DND-41 (cell line): ENCODE data around the gene FBXO11.

Experiments
- ATAC-seq: fragments of 200-7000 bp; cut with Tn5 transposase; 3 replicates; pipeline ENCODE4 v1.9.1; 2021; ENCODE audit warnings: low read depth; ENCODE audit not compliant: insufficient read depth
- DNase-seq: peaks from one replicate; pipeline ENCODE4 v3.0.0-alpha.2; 2020
- H2AFZ ChIP-seq: 2 replicates; pipeline ENCODE4 v1.6.0; 2012; ENCODE audit warnings: low read depth, low read length
- H3K27ac ChIP-seq: 2 replicates; pipeline ENCODE4 v1.5.1; 2012; ENCODE audit warnings: low read length, inconsistent platforms
- H3K27me3 ChIP-seq: fragments of 200-600 bp; sonication (generic); 2 replicates; pipeline ENCODE4 v1.6.0; 2012; ENCODE audit warnings: low read length, mild to moderate bottlenecking, inconsistent platforms; ENCODE audit not compliant: insufficient read depth, poor library complexity
- H3K36me3 ChIP-seq: 2 replicates; pipeline ENCODE4 v1.5.1; 2012; ENCODE audit warnings: low read length, inconsistent platforms; ENCODE audit not compliant: insufficient read depth
- H3K4me1 ChIP-seq: 2 replicates; pipeline ENCODE4 v1.5.1; 2012; ENCODE audit warnings: mild to moderate bottlenecking, low read length; ENCODE audit not compliant: insufficient read depth
- H3K4me2 ChIP-seq: 2 replicates; pipeline ENCODE4 v1.6.0; 2012; ENCODE audit warnings: mild to moderate bottlenecking, moderate library complexity, low read length, inconsistent platforms; ENCODE audit not compliant: insufficient read depth
- H3K4me3 ChIP-seq, 2 experiments: fragments of 200-600 bp in 1 of 2; shearing (Covaris generic) in 1 of 2; 2 replicates each; pipeline ENCODE4 v1.5.1; 2012 to 2016; ENCODE audit warnings: inconsistent platforms in 2 of 2, low read length in 2 of 2, mild to moderate bottlenecking in 2 of 2, low read depth in 1 of 2, moderate library complexity in 1 of 2
- H3K79me2 ChIP-seq: 2 replicates; pipeline ENCODE4 v1.6.0; 2012; ENCODE audit warnings: low read length, inconsistent platforms; ENCODE audit not compliant: insufficient read depth
- H3K9ac ChIP-seq: 2 replicates; pipeline ENCODE4 v1.6.0; 2012; ENCODE audit warnings: low read depth, mild to moderate bottlenecking, inconsistent platforms, low read length, moderate library complexity
- H3K9me3 ChIP-seq: 2 replicates; pipeline ENCODE4 v1.5.1; 2012; ENCODE audit warnings: low read length, moderate library complexity, mild to moderate bottlenecking, inconsistent platforms; ENCODE audit not compliant: insufficient read depth, severe bottlenecking
- H4K20me1 ChIP-seq: 2 replicates; pipeline ENCODE4 v1.6.0; 2012; ENCODE audit warnings: low read length; ENCODE audit not compliant: insufficient read depth
- CTCF ChIP-seq: IDR thresholded peaks from 2 replicates; pipeline ENCODE4 v1.5.1; 2012; ENCODE audit warnings: borderline replicate concordance, low read length, moderate library complexity, mild to moderate bottlenecking; ENCODE audit not compliant: poor library complexity, severe bottlenecking; ENCODE audit errors: extremely low read depth
- EZH2 ChIP-seq: IDR thresholded peaks from 3 replicates; pipeline ENCODE4 v1.6.1; 2012; ENCODE audit warnings: borderline replicate concordance, low read depth, mild to moderate bottlenecking, moderate library complexity, low read length, inconsistent platforms; ENCODE audit not compliant: severe bottlenecking

Gene FBXO11

DNA sequence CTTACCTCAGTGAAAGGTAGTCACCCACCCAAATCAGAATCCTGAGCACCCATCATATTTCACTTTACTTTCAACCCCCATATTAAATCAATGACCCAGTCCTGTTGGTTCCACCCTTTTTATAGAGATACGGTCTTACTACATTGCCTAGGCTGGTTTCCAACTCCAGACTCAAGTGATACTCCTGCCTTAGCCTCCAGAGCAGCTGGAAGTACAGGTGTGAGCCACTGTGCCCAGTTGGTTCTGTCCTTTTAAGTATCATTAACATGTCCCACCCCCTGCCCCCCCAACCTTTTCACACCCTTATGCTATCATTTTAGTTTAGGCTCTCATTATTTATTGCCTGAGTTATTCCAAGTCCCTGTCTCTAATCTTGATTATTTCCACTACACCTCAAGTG lies 94.6 kb downstream of the FBXO11 start:
- peak; percentile 32; the same call in 2 of the 3 replicates for ATAC-seq
- no peaks in the 10 kb centered on the region for H3K27me3 ChIP-seq
- H3K9ac ChIP-seq: no peak overlapping the region
- H3K4me1 ChIP-seq: no peaks in the 10 kb centered on the region
- peaks cover 84% of the 10 kb centered on the region for H3K36me3 ChIP-seq
- no peak for TF ChIP-seq CTCF
- TF ChIP-seq EZH2: no peak
- no peak overlapping the region for H3K4me3 ChIP-seq
- H3K27ac ChIP-seq: no peak overlapping the region
- DNase-seq: no peak
- peaks cover 5% of the 10 kb centered on the region for H4K20me1 ChIP-seq
- no peaks in the 10 kb centered on the region for H3K79me2 ChIP-seq
- no peaks in the 10 kb centered on the region for H3K9me3 ChIP-seq
- H2AFZ ChIP-seq: no peak overlapping the region
- H3K4me2 ChIP-seq: no peak overlapping the region

DNA sequence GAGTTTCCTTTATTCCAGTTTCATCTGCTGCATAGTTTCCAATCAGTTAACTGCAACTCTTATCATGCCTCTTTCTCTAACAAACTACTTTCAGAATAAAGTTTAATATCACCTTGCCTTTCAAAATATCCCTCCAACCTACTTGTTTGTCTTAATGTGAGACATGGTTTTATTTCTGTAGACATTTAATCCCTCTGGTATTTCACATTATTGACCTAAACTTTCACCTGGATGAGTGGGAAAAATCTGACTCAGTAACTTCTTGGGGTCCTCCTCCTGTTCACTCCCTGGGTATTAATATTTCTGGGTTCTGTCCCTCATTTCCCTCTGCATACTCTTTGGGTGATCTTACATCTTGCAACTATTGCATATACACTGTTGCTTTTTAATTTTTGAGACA lies 95.4 kb downstream of the FBXO11 start:
- TF ChIP-seq CTCF (no peak), EZH2 (no peak)
- H3K36me3 ChIP-seq: peaks cover 84% of the 10 kb centered on the region
- no peaks in the 10 kb centered on the region for H3K79me2 ChIP-seq
- ATAC-seq (no peak), DNase-seq (no peak)
- no peak overlapping the region for H3K27ac ChIP-seq
- H4K20me1 ChIP-seq: peaks cover 8% of the 10 kb centered on the region
- H3K4me3 ChIP-seq: no peak overlapping the region
- no peak overlapping the region for H3K4me2 ChIP-seq
- H3K9ac ChIP-seq: no peak overlapping the region
- no peaks in the 10 kb centered on the region for H3K27me3 ChIP-seq
- no peaks in the 10 kb centered on the region for H3K4me1 ChIP-seq
- no peak overlapping the region for H2AFZ ChIP-seq
- H3K9me3 ChIP-seq: no peaks in the 10 kb centered on the region

- Histone ChIP-seq H3K4me1 (no peaks in the 10 kb centered on the region), H3K9ac (no peak overlapping the region), H4K20me1 (peaks cover 8% of the 10 kb centered on the region; the same call in 1 of the 2 replicates), H3K4me2 (no peak overlapping the region), H3K79me2 (no peaks in the 10 kb centered on the region), H3K27me3 (no peaks in the 10 kb centered on the region), H3K27ac (no peak overlapping the region), H3K9me3 (no peaks in the 10 kb centered on the region), H3K4me3 (no peak overlapping the region), H2AFZ (no peak overlapping the region), H3K36me3 (peaks cover 83% of the 10 kb centered on the region)
- DNase-seq (no peak), ATAC-seq (no peak)
- TF ChIP-seq CTCF: no peak
- TF ChIP-seq EZH2: no peak
Observed at GRCh38 chr2:47809903-47810302, 96.4 kb downstream of the FBXO11 start.

GRCh38 chr2:47808614-47809013 lies 97.7 kb downstream of the FBXO11 start:
- no peak overlapping the region for H3K27ac ChIP-seq
- no peaks in the 10 kb centered on the region for H3K4me1 ChIP-seq
- DNase-seq (no peak), ATAC-seq (no peak)
- H3K79me2 ChIP-seq: peaks cover 6% of the 10 kb centered on the region; the same call in 1 of the 2 replicates
- no peaks in the 10 kb centered on the region for H3K27me3 ChIP-seq
- H3K4me2 ChIP-seq: no peak overlapping the region
- peaks cover 90% of the 10 kb centered on the region for H3K36me3 ChIP-seq
- H2AFZ ChIP-seq: no peak overlapping the region
- TF ChIP-seq EZH2 (no peak), CTCF (no peak)
- peaks cover 16% of the 10 kb centered on the region; the same call in 1 of the 2 replicates for H4K20me1 ChIP-seq
- H3K9me3 ChIP-seq: no peaks in the 10 kb centered on the region
- no peak overlapping the region for H3K9ac ChIP-seq
- no peak overlapping the region for H3K4me3 ChIP-seq
